ENCODE results near the gene RFTN1.
A peak's percentile ranks its signal among the peaks of the same experiment; 100 is the strongest.

RFTN1 gene

DNA sequence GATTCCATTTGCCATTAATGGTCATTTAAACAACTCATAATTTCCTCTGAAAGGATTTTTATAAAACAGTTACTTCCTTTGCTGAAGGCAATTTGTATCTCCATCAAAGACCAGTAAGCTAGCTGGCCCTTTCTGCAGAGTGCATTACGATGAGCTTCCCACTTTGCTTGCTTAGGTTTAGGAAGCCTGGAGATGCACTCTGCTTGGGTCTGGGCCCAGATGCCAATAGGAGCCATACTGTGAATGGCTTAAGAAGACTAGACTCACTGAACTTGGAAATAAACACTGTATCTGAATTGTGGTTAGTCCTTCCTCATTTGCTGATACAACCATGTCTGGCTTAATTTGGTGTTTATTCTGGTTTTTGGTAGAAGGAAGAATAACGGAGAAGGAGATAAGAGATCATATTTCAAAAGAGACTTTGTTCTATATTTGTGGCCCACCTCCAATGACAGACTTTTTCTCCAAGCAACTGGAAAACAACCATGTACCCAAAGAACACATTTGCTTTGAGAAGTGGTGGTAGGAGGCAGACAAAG is 210.4 kb downstream of the RFTN1 start:
- DNase-seq (ENCODE audit: low spot score): no peak

DNA sequence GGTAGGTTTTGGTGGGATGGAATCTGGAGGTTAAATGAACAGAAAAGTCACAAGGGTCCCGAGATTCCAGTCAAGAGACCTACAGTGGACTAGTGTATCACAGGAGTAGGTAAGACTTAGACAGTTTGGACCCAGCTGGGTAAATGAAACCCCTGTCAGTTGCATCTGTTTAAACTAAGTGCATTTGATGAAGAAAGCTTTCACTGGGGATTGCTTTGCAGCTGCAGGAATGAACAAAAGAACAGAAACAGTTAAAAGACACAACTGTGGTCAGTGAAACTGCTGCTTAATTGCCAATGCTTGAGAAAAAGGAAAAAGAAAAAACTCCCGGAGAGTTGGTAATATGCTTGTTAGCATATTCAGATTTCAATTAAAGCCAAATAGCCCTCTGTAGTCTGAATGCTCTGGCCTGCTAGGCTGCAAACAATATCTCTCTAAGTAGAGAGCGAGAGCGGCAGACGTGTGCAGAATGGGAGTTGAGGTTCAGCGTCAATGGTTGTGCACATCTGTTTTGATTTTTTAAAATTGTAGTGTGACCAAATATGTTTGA is 211.3 kb downstream of the RFTN1 start:
- DNase-seq (ENCODE audit: low spot score): no peak

DNA sequence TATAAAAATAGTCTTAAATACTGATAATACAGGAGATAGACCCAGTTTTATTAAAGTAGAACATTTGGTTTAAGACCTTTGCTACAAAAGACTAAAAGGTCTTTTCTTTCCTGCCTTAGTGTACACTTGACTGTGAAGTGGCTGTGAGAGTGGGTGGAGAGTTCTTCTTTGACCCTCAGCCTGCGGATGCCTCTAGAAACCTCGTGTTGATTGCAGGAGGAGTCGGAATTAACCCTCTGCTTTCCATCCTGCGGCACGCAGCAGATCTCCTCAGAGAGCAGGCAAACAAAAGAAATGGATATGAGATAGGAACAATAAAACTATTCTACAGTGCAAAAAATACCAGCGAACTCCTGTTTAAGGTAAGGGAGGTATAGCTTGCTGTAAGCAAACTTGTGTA is 212.0 kb downstream of the RFTN1 start:
- no peak for DNase-seq (ENCODE audit: low spot score)

DNA sequence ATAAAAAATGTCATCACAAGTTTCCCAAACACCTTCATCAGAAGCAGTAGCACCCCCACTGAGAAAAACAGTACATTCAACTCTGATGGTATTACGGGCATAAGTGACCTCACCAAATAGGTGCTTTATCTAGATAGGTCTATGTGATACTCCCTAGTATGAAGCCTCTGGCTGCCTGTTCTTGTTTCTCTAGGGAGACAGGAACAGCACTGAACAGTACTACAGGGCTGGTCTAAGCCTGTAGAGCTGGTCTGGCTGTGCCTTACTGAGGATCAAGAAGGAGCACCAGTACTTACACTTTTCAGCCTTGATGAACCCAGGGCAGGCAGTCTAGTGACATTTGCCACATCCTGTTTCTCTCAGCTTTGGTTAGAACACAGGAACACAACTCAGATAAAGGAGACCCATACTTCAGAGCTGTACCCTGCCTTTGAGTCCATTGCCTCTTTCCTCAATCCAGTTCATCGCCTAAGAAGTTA is 212.6 kb downstream of the RFTN1 start:
- no peak for DNase-seq (ENCODE audit: low spot score)

DNA sequence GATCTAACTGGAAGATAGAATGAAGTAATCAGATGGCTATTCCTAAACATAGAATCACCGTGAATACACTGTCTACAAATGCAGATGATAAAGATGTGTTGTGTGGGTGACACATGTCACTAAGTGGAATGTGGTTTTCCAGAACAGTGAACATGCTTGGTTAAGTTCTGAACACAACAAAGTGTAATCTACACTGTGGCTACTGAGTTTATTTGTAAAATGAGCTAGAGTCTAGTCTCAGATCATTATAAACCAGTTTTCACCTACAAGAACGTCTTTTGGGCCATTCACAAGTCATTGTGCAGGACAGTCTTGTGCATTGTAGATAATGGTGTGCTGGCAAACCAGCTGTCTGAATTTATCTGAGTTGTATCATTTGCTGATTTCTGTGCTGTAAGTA is 213.2 kb downstream of the RFTN1 start:
- no peak for DNase-seq (ENCODE audit: low spot score)

DNA sequence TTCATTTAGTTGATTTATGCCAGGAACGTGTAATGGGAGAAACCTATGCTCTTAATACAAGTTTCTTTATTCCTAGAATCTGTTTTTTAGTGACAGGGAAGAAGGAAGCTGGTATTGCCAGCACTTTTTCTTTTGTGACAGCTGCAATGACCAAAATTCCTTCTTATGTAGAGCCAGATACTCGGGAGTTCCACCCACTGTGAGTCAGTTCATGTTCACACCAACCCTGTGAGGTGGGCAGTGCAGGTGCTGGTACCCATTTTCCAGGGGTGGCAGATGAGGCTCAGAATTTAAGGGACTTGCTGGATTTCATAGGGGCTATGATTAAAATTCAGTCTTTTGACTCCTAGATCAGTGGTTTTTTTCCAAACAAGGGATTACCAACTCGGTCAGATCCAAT is 213.8 kb downstream of the RFTN1 start:
- DNase-seq (ENCODE audit: low spot score): no peak

DNA sequence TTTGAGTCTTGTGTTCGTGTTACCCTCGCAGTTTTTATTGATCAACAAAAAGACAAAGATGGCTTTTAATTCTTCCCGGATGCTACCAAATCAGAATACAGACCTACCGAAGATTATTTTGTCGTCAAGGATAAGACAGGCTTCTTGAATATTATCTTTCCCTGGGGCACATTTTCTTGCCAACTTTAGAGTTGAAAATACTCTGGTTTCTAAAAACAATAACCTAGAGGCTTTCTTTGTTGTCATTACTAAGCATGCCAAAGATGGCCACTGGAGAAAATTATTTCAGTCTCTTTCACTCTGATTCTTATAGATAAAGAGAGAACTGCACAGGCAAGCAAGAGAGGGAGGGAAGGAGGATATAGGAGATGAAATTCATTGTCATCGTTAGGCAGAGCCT is 214.6 kb downstream of the RFTN1 start:
- no peak for DNase-seq (ENCODE audit: low spot score)

DNA sequence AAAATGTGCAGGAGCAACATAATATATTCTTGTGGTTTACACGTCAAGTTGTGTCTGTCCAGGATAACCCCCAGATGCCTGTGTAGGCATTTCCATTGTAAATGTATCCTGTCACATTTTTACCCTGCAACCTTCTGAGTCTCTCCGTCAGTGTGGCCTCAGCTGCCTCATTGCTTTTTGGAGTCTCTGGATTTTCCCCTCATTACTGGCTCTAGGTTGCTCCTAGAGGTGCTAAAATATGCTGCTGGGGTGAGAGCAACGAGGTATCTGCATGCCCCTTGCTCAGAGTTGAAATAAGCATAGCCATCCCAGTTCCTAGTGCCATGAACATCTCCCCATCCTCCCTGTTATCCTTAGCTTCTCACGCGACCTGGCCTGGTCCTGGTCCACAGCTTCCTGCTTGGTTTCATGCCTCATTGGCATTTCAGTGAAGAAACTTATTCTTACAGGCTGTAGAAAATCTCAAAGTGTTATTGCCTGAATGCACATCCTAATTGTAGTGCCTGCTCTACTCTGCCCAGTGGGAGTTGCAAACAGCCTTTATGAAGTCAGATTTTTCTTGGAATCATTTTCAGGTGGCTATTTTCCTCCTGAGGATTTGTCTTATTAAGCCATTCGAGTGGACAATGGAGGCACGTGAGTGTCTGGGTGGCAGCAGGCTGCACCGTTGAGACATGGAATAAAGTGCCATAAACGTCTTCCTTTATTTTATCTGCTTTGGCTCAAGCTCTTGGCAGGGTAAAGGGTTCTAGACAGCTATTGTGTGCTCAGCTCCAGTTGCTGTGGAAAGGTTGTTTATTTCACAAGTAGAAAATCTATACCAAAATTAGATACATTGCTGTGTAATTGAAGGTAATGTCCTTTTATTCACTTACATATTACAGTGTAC is 215.3 kb downstream of the RFTN1 start:
- DNase-seq (ENCODE audit: low spot score): no peak

DNA sequence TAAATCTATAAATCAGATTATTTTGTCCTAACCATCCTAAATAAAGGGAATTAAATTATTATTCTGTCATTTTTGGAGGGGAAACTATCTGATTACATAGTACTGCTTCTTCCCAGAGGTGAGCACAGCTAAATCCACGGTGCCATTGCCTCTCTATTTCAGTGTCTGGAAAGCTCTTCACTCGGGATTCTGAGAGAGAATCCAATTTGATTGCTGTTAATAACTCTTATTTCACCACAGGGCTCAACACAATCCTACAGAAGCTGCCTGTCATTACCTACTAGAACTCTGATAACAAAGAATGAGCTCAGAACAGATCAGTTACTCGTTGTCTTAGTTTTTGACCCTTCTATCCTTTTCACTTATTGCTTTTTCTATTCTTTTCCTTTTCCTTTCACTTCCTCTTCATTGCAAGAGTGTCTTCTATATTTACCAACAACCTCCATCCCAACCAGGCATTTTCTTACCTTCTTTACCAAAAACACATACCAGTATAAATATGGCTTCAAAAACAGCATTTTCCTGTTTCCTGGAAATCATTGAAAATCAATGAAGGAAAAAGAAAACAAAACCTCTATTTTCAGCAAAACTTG is 218.1 kb downstream of the RFTN1 start:
- no peak for DNase-seq (ENCODE audit: low spot score)

DNA sequence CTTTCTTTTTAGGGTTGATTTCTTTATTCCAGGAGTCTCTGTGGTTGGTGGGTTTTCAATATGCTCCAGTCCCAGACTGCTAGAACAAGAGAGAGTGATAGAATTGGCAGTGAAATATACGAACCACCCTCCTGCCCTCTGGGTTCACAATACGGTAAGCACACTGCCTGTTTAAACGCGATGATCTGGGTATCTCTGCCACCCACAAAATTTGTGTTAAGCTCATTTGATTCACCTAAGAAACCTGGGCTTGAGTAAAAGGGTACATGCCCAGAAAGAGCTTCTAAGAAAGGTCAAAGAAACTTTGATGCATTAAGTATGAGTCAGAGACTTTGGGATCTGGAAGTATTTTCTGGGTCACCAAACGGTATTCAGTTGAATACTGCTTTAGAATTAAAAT is 218.7 kb downstream of the RFTN1 start:
- no peak for DNase-seq (ENCODE audit: low spot score)

DNA sequence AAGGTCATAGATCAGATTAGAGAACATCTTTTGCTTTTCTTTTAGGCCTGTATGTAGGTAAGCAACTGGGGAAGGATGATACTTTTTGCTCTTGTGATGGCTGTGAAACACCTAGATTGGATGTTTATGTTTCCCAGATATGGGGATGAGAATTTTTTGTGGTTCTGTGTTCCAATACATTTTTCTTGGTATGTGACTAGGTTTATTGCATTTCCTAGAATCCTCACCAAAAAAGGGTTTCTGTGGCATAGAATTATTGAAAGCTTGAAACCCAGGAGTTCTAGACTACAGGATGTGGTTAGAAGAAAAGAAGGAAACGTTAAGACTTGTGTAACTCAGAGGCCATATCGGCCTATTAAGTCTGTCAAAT is 222.7 kb downstream of the RFTN1 start:
- DNase-seq (ENCODE audit: low spot score): no peak

DNA sequence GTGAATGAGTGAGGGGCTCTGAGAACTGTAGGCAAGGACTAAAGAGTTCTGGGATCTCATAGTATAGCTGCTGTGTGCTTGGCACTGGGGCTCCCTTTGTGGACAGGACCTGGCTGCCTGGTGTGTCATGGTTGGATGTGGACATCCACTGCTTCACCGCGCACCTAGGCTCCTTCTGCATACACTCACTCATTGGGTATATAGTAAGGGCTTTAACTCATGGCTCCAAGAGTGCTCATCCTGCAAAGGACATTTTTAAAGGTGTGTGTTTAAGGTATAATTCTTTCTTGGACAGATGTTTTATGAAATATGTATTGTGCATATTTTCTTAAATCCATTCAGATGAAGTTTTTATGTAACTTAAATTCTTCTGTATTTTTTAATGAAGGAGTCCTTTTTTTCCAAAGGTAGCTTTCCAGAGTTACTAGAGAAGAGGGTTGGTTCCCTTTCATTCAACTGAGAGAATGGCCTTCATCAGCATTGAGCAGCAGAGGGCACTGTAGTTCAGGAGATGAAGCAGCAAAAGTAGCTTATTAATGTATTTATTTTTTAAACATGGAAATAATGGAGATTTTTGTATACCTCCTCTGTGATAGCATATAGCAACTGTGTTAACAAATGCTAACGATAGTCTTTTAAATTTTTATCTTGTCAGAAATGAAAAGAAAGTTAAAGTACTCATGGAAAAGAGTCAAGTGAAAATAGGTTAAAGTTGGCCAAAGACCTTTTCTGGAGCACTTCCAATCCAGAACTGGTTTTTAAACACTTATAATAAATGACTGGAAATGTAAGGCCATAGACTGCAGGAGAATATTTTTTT is 223.3 kb downstream of the RFTN1 start:
- DNase-seq (ENCODE audit: low spot score): peak; percentile 38

DNA sequence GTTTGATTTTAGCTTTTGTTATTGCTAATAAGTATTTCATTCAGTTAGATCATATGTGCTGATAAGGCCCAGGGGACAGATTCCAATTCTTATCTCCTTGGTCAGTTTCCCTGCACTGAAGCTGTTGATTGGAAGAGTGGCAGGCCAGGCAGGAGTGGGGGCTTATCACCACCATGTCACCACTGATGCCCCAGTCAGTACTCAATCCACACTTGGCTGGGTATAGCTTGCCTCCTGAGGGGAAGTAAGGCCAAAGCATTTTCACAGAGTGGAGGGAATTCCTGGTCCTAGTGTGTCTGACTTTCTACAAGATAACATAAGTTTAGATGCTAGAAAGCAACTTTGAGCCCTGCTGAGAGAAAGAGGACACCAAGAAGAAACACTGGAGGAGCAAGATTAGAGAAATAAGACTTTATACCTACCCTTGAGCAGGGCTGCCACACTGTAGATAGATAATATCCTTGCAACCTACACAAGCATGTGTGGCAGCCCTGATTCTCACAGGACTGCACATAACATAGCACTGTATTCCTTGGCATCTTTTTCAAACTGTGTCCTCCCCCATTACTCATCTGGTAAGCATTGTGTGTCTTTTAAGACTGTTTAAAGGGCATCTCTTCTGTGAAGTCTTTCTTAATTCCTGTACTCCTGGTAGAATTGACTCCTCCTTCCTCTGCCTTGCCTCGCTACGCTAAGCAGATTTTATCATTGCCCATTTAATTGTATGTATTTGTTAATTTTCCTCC is 224.2 kb downstream of the RFTN1 start:
- no peak for DNase-seq (ENCODE audit: low spot score)

DNA sequence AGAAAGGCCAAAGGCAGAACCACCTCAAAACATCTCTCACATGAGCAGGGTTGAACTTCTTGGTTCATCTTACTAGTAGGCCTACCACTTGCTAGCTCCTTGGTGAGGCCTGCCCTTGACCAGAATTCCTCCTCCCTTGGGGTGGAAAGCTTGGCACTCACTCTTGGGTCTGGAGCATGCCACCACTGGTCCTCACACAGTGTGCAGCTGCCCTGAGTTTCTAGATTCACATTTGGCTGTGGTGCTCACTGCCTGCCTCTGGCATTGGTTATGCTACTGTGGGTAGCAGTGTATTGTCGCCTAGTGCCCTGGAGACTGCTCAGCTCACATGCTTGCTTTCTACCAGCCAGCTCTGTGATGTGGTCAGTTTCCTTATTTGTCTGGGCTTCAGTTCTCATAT is 224.8 kb downstream of the RFTN1 start:
- no peak for DNase-seq (ENCODE audit: low spot score)

DNA sequence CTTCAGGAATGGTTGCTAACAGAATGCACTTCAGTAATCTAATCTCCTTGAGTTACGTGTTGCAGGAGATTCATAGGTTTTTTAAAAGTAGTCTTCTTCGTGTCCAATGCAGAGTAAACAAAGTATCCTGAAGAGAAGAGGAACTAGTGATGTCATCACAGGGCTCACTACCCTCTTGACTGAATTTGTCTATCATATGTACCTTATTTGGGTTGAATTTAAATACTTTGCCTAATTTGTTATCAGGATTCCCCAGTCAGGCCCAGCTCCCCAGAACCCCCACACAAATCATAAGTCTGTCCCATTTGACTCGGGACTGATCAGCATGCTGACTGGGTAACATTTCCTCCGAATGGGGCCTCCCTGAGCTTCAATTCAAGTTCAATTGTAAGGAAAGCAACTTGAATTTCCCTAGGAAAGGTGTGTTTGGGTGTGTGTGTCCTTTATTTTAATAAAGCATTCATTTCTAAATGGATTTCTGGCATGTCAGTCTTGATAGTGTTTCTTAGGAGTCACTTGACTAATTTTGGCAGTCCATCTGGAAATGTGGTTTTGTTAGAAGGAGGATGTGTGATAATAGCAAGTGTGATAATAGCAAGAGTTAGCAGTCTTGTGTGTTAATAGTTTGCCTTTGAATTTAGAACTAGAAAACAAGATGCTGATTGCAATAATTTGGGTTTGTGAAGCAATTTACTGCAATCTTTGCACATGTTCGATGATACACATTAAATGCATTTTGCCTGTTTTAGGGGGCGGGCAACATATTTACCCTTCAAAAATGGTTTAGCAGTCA is 226.6 kb downstream of the RFTN1 start:
- DNase-seq (ENCODE audit: low spot score): no peak

DNA sequence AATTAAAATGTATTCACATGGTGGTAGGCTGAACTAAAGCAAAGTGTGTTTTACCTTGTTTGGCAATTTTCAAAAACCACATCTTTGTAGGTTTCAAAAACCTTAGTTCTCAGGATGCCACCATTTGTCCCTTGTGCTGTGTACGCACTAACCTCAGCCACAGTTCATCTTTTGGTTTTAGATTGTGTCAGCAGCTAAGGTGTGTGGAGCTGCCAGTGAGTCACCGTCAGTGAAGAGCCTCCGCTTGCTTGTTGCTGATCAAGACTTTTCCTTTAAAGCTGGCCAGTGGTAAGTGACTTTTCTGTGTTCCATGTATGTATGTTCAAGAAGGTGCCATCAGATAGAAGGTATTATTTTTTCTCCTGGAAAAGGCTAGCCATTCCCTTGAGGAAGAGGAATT is 227.3 kb downstream of the RFTN1 start:
- DNase-seq (ENCODE audit: low spot score): no peak

DNA sequence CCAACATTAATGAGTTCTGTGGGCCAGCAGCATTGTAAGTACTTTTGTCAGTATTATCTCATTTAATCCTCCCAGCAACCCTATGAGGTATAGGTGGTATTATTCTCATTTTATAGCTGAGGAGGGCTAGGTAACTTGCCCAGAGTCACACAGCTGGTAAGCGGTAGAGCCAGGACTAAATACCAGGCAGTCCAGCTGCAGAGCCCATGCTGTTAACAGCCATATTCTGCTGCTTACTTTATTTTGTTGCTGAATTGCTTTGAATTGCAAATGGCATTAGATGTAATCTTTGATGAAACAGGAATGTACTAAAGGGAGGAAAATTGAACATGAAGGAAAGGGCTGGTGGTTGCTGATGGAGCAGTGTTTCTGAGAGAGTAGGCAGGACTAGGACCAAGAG is 228.9 kb downstream of the RFTN1 start:
- no peak for DNase-seq (ENCODE audit: low spot score)

DNA sequence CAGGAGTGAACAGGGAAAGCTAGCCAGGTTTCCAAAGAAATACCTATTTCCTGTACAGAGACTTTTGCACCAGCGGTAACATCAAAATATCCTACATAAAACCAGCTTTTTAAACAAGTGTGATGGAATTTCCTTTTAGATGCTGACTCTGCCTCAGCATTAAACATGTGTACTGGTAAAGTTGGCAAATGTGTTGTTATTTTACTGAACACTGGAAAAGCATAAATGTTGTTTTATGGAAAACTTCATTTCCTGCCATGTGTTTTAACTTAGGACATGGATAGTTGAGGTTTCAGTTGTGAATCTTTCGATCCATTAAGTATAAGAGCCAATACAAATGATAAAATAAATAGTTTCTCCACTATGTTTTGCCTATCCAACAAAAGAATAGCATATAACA is 232.8 kb downstream of the RFTN1 start:
- DNase-seq (ENCODE audit: low spot score): no peak

DNA sequence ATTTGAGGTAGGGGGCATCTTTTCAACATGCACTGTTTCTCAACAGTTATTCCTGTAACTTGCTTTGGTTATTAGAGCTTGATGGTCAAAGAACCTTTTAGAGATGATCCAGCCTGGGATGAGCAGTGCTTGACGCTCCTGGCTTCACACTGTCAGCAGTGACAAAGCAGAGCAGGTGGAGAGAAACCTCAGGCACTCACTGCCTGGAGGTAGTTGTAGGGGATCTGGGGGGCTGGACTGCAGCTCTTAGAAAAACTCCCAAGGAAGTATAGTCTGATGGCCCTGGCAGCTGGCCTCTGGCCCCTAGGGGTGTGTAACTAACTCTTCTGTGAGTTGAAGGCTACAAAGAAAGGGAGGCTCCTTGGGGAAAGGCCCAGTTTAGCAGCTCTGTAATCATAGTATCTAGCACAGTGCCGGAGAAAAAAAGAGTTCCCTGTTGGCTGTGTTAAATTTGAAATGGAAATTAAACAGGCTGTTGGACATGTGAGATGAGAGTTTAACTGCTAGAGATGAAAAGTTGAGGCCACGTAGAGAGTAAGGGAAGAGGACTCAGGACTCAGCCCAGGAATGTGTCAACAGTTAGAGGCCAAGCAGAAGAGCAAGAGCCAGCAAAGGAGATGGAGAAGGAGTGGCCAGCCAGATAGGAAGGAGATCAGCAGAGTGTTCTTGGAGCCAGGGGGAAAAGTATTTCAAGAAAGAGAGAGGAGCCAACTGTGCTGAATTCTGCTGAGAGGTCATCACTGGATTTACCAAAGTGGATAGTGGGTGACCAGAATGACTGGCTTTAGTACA is 234.3 kb downstream of the RFTN1 start:
- no peak for DNase-seq (ENCODE audit: low spot score)

DNA sequence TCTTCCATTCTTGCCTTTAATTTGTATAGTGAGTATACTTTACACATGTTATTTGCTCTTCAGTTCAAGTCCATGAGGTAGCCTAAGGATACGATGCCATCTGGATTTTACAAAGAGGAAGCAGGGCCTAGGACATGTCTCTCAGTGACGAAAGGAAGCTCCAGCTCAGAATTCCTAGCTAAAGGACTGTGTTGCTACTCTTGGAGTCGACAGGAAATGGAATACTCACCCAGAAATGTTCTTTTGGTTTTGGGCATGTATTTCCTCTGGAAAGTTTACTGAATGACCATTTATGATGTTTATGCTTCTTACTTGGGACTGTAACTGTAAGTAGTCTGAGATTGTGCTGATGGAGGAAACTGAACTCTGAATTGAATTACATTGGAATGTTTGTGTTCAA is 236.0 kb downstream of the RFTN1 start:
- DNase-seq (ENCODE audit: low spot score): no peak
